ENCODE results near the gene NUCKS1. TPM values are rescaled to one million over a fixed set of nuclear protein-coding genes. Genes with fewer than 3 reads are reported as not detected.

Gene NUCKS1
- total and polyA plus RNA-seq, 10 of the 15 experiments (the other 5 are each of a cell fraction or from before 2014, with no cell fraction given), result 40.5 to 135 (median 55.5) TPM

GRCh38 chr1:205749234-205750137 is 496 bp downstream of the NUCKS1 start (continued):
- no peak for TF ChIP-seq E4F1 (IDR thresholded peaks at IDR 0.05; ENCODE audit: borderline replicate concordance, partially characterized antibody)
- peak; percentile 85 for TF ChIP-seq ZNF592 (IDR thresholded peaks at IDR 0.05)
- TF ChIP-seq MEF2A (IDR thresholded peaks at IDR 0.05; ENCODE audit: insufficient read depth, low read depth, low read length), result no peak
- no peak for TF ChIP-seq ZNF217 (IDR thresholded peaks at IDR 0.05)
- no peak for TF ChIP-seq FOS (IDR thresholded peaks at IDR 0.05; ENCODE audit: borderline replicate concordance, extremely low read depth, insufficient read length)
- TF ChIP-seq GATAD2B (conservative IDR thresholded peaks at IDR 0.05; ENCODE audit: low read depth), result peak; percentile 96
- peak; percentile 20 for TF ChIP-seq E2F8 (IDR thresholded peaks at IDR 0.05; ENCODE audit: low read depth, partially characterized antibody)
- TF ChIP-seq RB1 (IDR thresholded peaks at IDR 0.05; ENCODE audit: borderline replicate concordance), result peak; percentile 77; the same call in 1 of the 2 replicates
- no peak for TF ChIP-seq SKIL (IDR thresholded peaks at IDR 0.05; ENCODE audit: low read depth, poor library complexity, severe bottlenecking)
- peak; percentile 93 for TF ChIP-seq BACH1 (IDR thresholded peaks at IDR 0.05; ENCODE audit: borderline replicate concordance)
- peak; percentile 45 to 98 for TF ChIP-seq EGR1 (IDR thresholded peaks at IDR 0.05; ENCODE audit: borderline replicate concordance in 1 of 2, low read depth in 2 of 2, low read length in 2 of 2)
- TF ChIP-seq YBX1 (IDR thresholded peaks at IDR 0.05), result no peak
- TF ChIP-seq POLR2AphosphoS2 (IDR thresholded peaks at IDR 0.05; ENCODE audit: low read depth, low read length), result peak; percentile 50
- TF ChIP-seq ASH2L (IDR thresholded peaks at IDR 0.05; ENCODE audit: borderline replicate concordance, low read depth), result no peak
- TF ChIP-seq STAT3 (IDR thresholded peaks at IDR 0.05; ENCODE audit: low read depth, low read length), result no peak

Measured in GM12878 (cell line).